Liver (tissue), 9 donors: Measurements from ENCODE around the gene ADGRD1. TPM values are rescaled to one million over a fixed set of nuclear protein-coding genes. Genes with fewer than 3 reads are reported as not detected.

ENCODE experiments used
- DNase-seq: peaks from one replicate; pipeline ENCODE4 v3.0.0-alpha.2; 2017; ENCODE audit warnings: low spot score
- H3K27ac ChIP-seq, 2 donors: one replicate each; pipeline ENCODE4 v1.7.0; 2013; ENCODE audit warnings: inconsistent platforms in 2 of 2, low read length in 2 of 2, control low read depth in 1 of 2, low read depth in 1 of 2, mild to moderate bottlenecking in 1 of 2
- H3K27me3 ChIP-seq, 4 donors: one replicate each; pipeline versions ENCODE4 v1.6.1 to v1.7.0; 2013; ENCODE audit warnings: low read length in 3 of 4, inconsistent platforms in 1 of 4, mild to moderate bottlenecking in 1 of 4, moderate library complexity in 1 of 4; ENCODE audit not compliant: control insufficient read depth in 4 of 4, insufficient read depth in 4 of 4
- H3K36me3 ChIP-seq, 4 donors: one replicate each; pipeline versions ENCODE4 v1.6.1 to v1.7.0; 2013; ENCODE audit warnings: low read length in 3 of 4, mild to moderate bottlenecking in 3 of 4, low read depth in 1 of 4, moderate library complexity in 1 of 4; ENCODE audit not compliant: control insufficient read depth in 4 of 4, insufficient read depth in 3 of 4
- H3K4me1 ChIP-seq, 4 donors: one replicate each; pipeline versions ENCODE4 v1.6.1 to v1.7.0; 2013; ENCODE audit warnings: low read length in 3 of 4, mild to moderate bottlenecking in 3 of 4, moderate library complexity in 1 of 4; ENCODE audit not compliant: control insufficient read depth in 4 of 4, insufficient read depth in 4 of 4
- H3K4me3 ChIP-seq, 3 donors: one replicate each; pipeline versions ENCODE4 v1.6.1 to v1.7.0; 2013; ENCODE audit warnings: low read length in 3 of 3, control low read depth in 1 of 3, low read depth in 1 of 3, mild to moderate bottlenecking in 1 of 3
- H3K9ac ChIP-seq, 2 donors: one replicate each; pipeline ENCODE4 v1.7.0; 2013; ENCODE audit warnings: low read length in 2 of 2, mild to moderate bottlenecking in 2 of 2, moderate library complexity in 2 of 2, control low read depth in 1 of 2, low read depth in 1 of 2
- H3K9me3 ChIP-seq, 4 donors: one replicate each; pipeline versions ENCODE4 v1.6.1 to v1.7.0; 2013; ENCODE audit warnings: low read length in 3 of 4; ENCODE audit not compliant: control insufficient read depth in 4 of 4
- EGR1 ChIP-seq, 2 donors: IDR thresholded peaks; 2 replicates each; pipeline ENCODE4 v1.6.1; 2016 to 2018; ENCODE audit warnings: antibody characterized with exemption in 2 of 2, low read depth in 2 of 2
- FOXA1 ChIP-seq: IDR thresholded peaks from 2 replicates; pipeline ENCODE4 v1.6.1; 2016; ENCODE audit warnings: antibody characterized with exemption
- FOXA2 ChIP-seq: IDR thresholded peaks from 2 replicates; pipeline ENCODE4 v1.6.1; 2016; ENCODE audit warnings: antibody characterized with exemption
- GABPA ChIP-seq, 2 donors: IDR thresholded peaks in 1 of 2; conservative IDR thresholded peaks in 1 of 2; 2 replicates each; pipeline ENCODE4 v1.6.1; 2016; ENCODE audit warnings: antibody characterized with exemption in 2 of 2, mild to moderate bottlenecking in 1 of 2, moderate library complexity in 1 of 2
- HNF4A ChIP-seq, 2 donors: conservative IDR thresholded peaks; 2 replicates each; pipeline ENCODE4 v1.6.1; 2016; ENCODE audit warnings: antibody characterized with exemption in 2 of 2, mild to moderate bottlenecking in 2 of 2
- HNF4G ChIP-seq: IDR thresholded peaks from 2 replicates; pipeline ENCODE4 v1.6.1; 2016; ENCODE audit warnings: antibody characterized with exemption
- JUND ChIP-seq, 2 donors: IDR thresholded peaks; 2 replicates each; pipeline ENCODE4 v1.6.1; 2016; ENCODE audit warnings: antibody characterized with exemption in 2 of 2
- NR2F2 ChIP-seq: IDR thresholded peaks from 2 replicates; pipeline ENCODE4 v1.6.1; 2016; ENCODE audit warnings: antibody characterized with exemption
- RAD21 ChIP-seq, 2 donors: IDR thresholded peaks; 2 replicates each; pipeline ENCODE4 v1.6.1; 2016; ENCODE audit warnings: antibody characterized with exemption in 2 of 2, mild to moderate bottlenecking in 2 of 2
- RXRA ChIP-seq, 2 donors: IDR thresholded peaks; 2 replicates each; pipeline ENCODE4 v1.6.1; 2017 to 2018; ENCODE audit warnings: antibody characterized with exemption in 2 of 2, mild to moderate bottlenecking in 1 of 2
- SP1 ChIP-seq: IDR thresholded peaks from 2 replicates; pipeline ENCODE4 v1.6.1; 2018; ENCODE audit warnings: antibody characterized with exemption, mild to moderate bottlenecking
- TAF1 ChIP-seq: conservative IDR thresholded peaks from 2 replicates; pipeline ENCODE4 v1.6.1; 2016; ENCODE audit warnings: antibody characterized with exemption, mild to moderate bottlenecking
- YY1 ChIP-seq: IDR thresholded peaks from 2 replicates; pipeline ENCODE4 v1.6.1; 2016; ENCODE audit warnings: antibody characterized with exemption, mild to moderate bottlenecking
- WGBS: extraction: QIAGEN DNeasy Blood & Tissue Kit; methylation state at CpG from one replicate; pipeline ENCODE4 v1.1.7; 2013; 5-methylcytosine and 5-hydroxymethylcytosine counted together
- polyA plus RNA-seq, 2 donors: library from polyadenylated mRNA; stranded (reverse) in 1 of 2; unstranded in 1 of 2; fragments of 200-250 nt in 1 of 2; fragments of >200 nt in 1 of 2; fragmentation: Nextera tagmentation in 1 of 2; extraction: Ambion mirVana in 1 of 2; gene quantifications; one replicate each; pipeline versions ENCODE4 v1.2.1 to v1.2.3, GENCODE V29; 2013 to 2015
- total RNA-seq, 2 donors: library from RNA; depleted of rRNA; stranded (reverse); fragments of >200 nt; gene quantifications; one replicate each; pipeline ENCODE4 v1.2.3, GENCODE V29; 2014
- TF ChIP-seq, protein P1 (sequence below): fragments of 150-350 bp; IDR thresholded peaks from 2 replicates; pipeline ENCODE4 v1.5.1; 2017; ENCODE audit warnings: improper control_type of control experiment, low read depth, low read length; ENCODE audit not compliant: missing input control
- TF ChIP-seq, protein P2 (sequence below): IDR thresholded peaks from 2 replicates; pipeline ENCODE4 v1.6.1; 2016; ENCODE audit warnings: antibody characterized with exemption
- TF ChIP-seq, protein P3 (sequence below): IDR thresholded peaks from 2 replicates; pipeline ENCODE4 v1.6.1; 2016; ENCODE audit warnings: antibody characterized with exemption
- TF ChIP-seq, protein P4 (sequence below): IDR thresholded peaks from 2 replicates; pipeline ENCODE4 v1.6.1; 2016; ENCODE audit warnings: antibody characterized with exemption
- TF ChIP-seq, protein P5 (sequence below): IDR thresholded peaks from 2 replicates; pipeline ENCODE4 v1.6.1; 2016; ENCODE audit warnings: antibody characterized with exemption, mild to moderate bottlenecking
- donor health status: healthy.
- donor health status: healthy.
- donor health status: healthy.
- donor health status: healthy.
- donor health status: healthy.

Gene ADGRD1
- total and polyA plus RNA-seq, 4 donors: 2.7 to 7.1 (median 4.6) TPM

DNA sequence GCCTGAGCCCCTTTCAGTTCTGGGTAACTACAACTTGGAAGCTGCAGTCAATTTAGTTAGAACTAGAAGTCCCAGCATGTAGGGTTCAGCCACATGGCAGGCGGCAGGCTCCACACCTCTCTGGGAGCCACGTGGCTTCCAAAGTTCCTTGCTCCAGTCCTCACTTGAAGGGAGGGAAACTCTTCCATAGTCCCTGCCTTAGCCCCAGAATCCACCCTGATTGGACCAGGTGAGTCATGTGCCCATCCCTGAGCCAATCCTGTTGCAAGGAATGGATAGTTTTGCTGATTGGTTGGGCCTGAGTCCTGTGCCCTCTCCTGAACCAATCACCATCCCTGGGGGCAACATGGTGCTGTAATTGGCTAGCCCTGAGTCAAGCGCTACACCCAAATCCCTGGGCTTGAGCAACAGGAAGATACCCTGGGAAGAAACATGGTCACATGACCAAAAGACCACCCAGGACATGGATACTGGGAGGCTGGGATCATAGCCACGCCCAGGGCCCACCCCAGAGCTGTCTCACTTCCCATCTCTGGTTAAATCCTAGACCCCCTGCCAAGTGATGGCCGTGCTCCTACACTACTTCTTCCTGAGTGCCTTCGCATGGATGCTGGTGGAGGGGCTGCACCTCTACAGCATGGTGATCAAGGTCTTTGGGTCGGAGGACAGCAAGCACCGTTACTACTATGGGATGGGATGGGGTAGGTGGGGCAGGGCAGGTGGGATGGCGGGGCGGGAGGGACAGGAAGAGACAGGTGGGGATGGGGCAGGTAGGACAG lies 154.7 kb downstream of the ADGRD1 start:
- WGBS: 95% methylated on average over 10 of the region's 10 CpGs
- Histone ChIP-seq H3K4me3 (no peak overlapping the region), H3K27me3 (no peaks in the 10 kb centered on the region), H3K36me3 (no peaks in the 10 kb centered on the region), H3K9me3 (no peaks in the 10 kb centered on the region), H3K4me1 (no peaks in the 10 kb centered on the region), H3K27ac (no peak overlapping the region), H3K9ac (no peak overlapping the region)
- TF ChIP-seq SP1 (no peak), HNF4G (no peak), FOXA1 (no peak), HNF4A (conservative IDR thresholded peaks at IDR 0.05) (no peak), RXRA (IDR thresholded peaks at IDR 0.05) (no peak), RAD21 (IDR thresholded peaks at IDR 0.05) (no peak), JUND (IDR thresholded peaks at IDR 0.05) (no peak), GABPA (IDR thresholded peaks at IDR 0.05 in 1 of 2, conservative IDR thresholded peaks at IDR 0.05 in 1 of 2) (no peak), FOXA2 (no peak), YY1 (no peak), TAF1 (no peak), EGR1 (IDR thresholded peaks at IDR 0.05; ENCODE audit: low read depth in 2 of 2) (no peak), NR2F2 (no peak)
- TF ChIP-seq, protein P1, sequence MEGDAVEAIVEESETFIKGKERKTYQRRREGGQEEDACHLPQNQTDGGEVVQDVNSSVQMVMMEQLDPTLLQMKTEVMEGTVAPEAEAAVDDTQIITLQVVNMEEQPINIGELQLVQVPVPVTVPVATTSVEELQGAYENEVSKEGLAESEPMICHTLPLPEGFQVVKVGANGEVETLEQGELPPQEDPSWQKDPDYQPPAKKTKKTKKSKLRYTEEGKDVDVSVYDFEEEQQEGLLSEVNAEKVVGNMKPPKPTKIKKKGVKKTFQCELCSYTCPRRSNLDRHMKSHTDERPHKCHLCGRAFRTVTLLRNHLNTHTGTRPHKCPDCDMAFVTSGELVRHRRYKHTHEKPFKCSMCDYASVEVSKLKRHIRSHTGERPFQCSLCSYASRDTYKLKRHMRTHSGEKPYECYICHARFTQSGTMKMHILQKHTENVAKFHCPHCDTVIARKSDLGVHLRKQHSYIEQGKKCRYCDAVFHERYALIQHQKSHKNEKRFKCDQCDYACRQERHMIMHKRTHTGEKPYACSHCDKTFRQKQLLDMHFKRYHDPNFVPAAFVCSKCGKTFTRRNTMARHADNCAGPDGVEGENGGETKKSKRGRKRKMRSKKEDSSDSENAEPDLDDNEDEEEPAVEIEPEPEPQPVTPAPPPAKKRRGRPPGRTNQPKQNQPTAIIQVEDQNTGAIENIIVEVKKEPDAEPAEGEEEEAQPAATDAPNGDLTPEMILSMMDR: no peak
- TF ChIP-seq, protein P2, sequence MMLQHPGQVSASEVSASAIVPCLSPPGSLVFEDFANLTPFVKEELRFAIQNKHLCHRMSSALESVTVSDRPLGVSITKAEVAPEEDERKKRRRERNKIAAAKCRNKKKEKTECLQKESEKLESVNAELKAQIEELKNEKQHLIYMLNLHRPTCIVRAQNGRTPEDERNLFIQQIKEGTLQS: no peak
- TF ChIP-seq, protein P3, sequence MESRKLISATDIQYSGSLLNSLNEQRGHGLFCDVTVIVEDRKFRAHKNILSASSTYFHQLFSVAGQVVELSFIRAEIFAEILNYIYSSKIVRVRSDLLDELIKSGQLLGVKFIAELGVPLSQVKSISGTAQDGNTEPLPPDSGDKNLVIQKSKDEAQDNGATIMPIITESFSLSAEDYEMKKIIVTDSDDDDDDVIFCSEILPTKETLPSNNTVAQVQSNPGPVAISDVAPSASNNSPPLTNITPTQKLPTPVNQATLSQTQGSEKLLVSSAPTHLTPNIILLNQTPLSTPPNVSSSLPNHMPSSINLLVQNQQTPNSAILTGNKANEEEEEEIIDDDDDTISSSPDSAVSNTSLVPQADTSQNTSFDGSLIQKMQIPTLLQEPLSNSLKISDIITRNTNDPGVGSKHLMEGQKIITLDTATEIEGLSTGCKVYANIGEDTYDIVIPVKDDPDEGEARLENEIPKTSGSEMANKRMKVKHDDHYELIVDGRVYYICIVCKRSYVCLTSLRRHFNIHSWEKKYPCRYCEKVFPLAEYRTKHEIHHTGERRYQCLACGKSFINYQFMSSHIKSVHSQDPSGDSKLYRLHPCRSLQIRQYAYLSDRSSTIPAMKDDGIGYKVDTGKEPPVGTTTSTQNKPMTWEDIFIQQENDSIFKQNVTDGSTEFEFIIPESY: no peak
- TF ChIP-seq, protein P4, sequence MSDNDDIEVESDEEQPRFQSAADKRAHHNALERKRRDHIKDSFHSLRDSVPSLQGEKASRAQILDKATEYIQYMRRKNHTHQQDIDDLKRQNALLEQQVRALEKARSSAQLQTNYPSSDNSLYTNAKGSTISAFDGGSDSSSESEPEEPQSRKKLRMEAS: no peak
- TF ChIP-seq, protein P5, sequence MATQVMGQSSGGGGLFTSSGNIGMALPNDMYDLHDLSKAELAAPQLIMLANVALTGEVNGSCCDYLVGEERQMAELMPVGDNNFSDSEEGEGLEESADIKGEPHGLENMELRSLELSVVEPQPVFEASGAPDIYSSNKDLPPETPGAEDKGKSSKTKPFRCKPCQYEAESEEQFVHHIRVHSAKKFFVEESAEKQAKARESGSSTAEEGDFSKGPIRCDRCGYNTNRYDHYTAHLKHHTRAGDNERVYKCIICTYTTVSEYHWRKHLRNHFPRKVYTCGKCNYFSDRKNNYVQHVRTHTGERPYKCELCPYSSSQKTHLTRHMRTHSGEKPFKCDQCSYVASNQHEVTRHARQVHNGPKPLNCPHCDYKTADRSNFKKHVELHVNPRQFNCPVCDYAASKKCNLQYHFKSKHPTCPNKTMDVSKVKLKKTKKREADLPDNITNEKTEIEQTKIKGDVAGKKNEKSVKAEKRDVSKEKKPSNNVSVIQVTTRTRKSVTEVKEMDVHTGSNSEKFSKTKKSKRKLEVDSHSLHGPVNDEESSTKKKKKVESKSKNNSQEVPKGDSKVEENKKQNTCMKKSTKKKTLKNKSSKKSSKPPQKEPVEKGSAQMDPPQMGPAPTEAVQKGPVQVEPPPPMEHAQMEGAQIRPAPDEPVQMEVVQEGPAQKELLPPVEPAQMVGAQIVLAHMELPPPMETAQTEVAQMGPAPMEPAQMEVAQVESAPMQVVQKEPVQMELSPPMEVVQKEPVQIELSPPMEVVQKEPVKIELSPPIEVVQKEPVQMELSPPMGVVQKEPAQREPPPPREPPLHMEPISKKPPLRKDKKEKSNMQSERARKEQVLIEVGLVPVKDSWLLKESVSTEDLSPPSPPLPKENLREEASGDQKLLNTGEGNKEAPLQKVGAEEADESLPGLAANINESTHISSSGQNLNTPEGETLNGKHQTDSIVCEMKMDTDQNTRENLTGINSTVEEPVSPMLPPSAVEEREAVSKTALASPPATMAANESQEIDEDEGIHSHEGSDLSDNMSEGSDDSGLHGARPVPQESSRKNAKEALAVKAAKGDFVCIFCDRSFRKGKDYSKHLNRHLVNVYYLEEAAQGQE: no peak
- no peak for DNase-seq
